ENCODE measurements around the gene PTTG1.

GRCh38 chr5:160469156-160470144, 47.8 kb downstream of the PTTG1 start:
- no peak for TF ChIP-seq CTCF (IDR thresholded peaks at IDR 0.05)
- no peak for TF ChIP-seq EP300 (IDR thresholded peaks at IDR 0.05)
